ENCODE measurements around the gene MDFIC. TPM values are rescaled to one million over a fixed set of nuclear protein-coding genes. Genes with fewer than 3 reads are reported as not detected.

Gene MDFIC
- total and polyA plus RNA-seq, 2 donors from 2014 or later, result 9.8 to 32.9 TPM

GRCh38 chr7:115040495-115040894, 118.6 kb downstream of the MDFIC start:
- Histone ChIP-seq H3K4me1 (ENCODE audit: control insufficient read depth in 2 of 3, insufficient read depth in 2 of 3, low read depth in 1 of 3, low read length in 3 of 3) (no peaks in the 10 kb centered on the region), H3K27ac (ENCODE audit: low read depth in 2 of 2, low read length in 2 of 2) (no peak overlapping the region), H3K4me3 (ENCODE audit: low read length in 3 of 3) (no peak overlapping the region), H3K27me3 (ENCODE audit: control insufficient read depth, insufficient read depth, low read length) (no peaks in the 10 kb centered on the region), H3K9ac (ENCODE audit: low read length in 3 of 3) (no peak overlapping the region), H3K9me3 (ENCODE audit: control insufficient read depth in 2 of 3, insufficient read depth in 1 of 3, low read length in 3 of 3) (no peaks in the 10 kb centered on the region), H3K36me3 (ENCODE audit: control insufficient read depth in 2 of 3, insufficient read depth in 3 of 3, low read length in 3 of 3) (no peaks in the 10 kb centered on the region)
- no peak for TF ChIP-seq CTCF (IDR thresholded peaks at IDR 0.05; ENCODE audit: borderline replicate concordance, extremely low read depth, insufficient read depth)
- intact Hi-C loops (cut with DNase I), result no loop called here
- DNase-seq (no peak), FAIRE-seq (no peak)

GRCh38 chr7:115042596-115042995, 120.7 kb downstream of the MDFIC start:
- no peak overlapping the region for H3K27ac ChIP-seq (ENCODE audit: low read depth in 2 of 2, low read length in 2 of 2)
- TF ChIP-seq CTCF (IDR thresholded peaks at IDR 0.05; ENCODE audit: borderline replicate concordance, extremely low read depth, insufficient read depth), result no peak
- no peak for DNase-seq
- intact Hi-C loops (cut with DNase I), result no loop called here
- no peaks in the 10 kb centered on the region for H3K9me3 ChIP-seq (ENCODE audit: control insufficient read depth in 2 of 3, insufficient read depth in 1 of 3, low read length in 3 of 3)
- H3K27me3 ChIP-seq (ENCODE audit: control insufficient read depth, insufficient read depth, low read length), result no peaks in the 10 kb centered on the region
- no peaks in the 10 kb centered on the region for H3K36me3 ChIP-seq (ENCODE audit: control insufficient read depth in 2 of 3, insufficient read depth in 3 of 3, low read length in 3 of 3)
- no peak for FAIRE-seq
- H3K9ac ChIP-seq (ENCODE audit: low read length in 3 of 3), result no peak overlapping the region
- H3K4me1 ChIP-seq (ENCODE audit: control insufficient read depth in 2 of 3, insufficient read depth in 2 of 3, low read depth in 1 of 3, low read length in 3 of 3), result no peaks in the 10 kb centered on the region
- no peak overlapping the region for H3K4me3 ChIP-seq (ENCODE audit: low read length in 3 of 3)

GRCh38 chr7:115043605-115044004, 121.7 kb downstream of the MDFIC start:
- Histone ChIP-seq H3K9ac (ENCODE audit: low read length in 3 of 3) (no peak overlapping the region), H3K9me3 (ENCODE audit: control insufficient read depth in 2 of 3, insufficient read depth in 1 of 3, low read length in 3 of 3) (no peaks in the 10 kb centered on the region), H3K4me3 (ENCODE audit: low read length in 3 of 3) (no peak overlapping the region), H3K27me3 (ENCODE audit: control insufficient read depth, insufficient read depth, low read length) (no peaks in the 10 kb centered on the region), H3K27ac (ENCODE audit: low read depth in 2 of 2, low read length in 2 of 2) (no peak overlapping the region), H3K4me1 (ENCODE audit: control insufficient read depth in 2 of 3, insufficient read depth in 2 of 3, low read depth in 1 of 3, low read length in 3 of 3) (no peaks in the 10 kb centered on the region), H3K36me3 (ENCODE audit: control insufficient read depth in 2 of 3, insufficient read depth in 3 of 3, low read length in 3 of 3) (no peaks in the 10 kb centered on the region)
- FAIRE-seq (no peak), DNase-seq (no peak)
- intact Hi-C loops (cut with DNase I), result no loop called here
- no peak for TF ChIP-seq CTCF (IDR thresholded peaks at IDR 0.05; ENCODE audit: borderline replicate concordance, extremely low read depth, insufficient read depth)

- H3K9ac ChIP-seq (ENCODE audit: low read length in 3 of 3), result no peak overlapping the region
- no peak overlapping the region for H3K27ac ChIP-seq (ENCODE audit: low read depth in 2 of 2, low read length in 2 of 2)
- intact Hi-C loops (cut with DNase I), result no loop called here
- H3K9me3 ChIP-seq (ENCODE audit: control insufficient read depth in 2 of 3, insufficient read depth in 1 of 3, low read length in 3 of 3), result no peaks in the 10 kb centered on the region
- no peaks in the 10 kb centered on the region for H3K27me3 ChIP-seq (ENCODE audit: control insufficient read depth, insufficient read depth, low read length)
- no peak overlapping the region for H3K4me3 ChIP-seq (ENCODE audit: low read length in 3 of 3)
- peak; percentile 47 for FAIRE-seq
- no peak for DNase-seq
- TF ChIP-seq CTCF (IDR thresholded peaks at IDR 0.05; ENCODE audit: borderline replicate concordance, extremely low read depth, insufficient read depth), result no peak
- no peaks in the 10 kb centered on the region for H3K4me1 ChIP-seq (ENCODE audit: control insufficient read depth in 2 of 3, insufficient read depth in 2 of 3, low read depth in 1 of 3, low read length in 3 of 3)
- no peaks in the 10 kb centered on the region for H3K36me3 ChIP-seq (ENCODE audit: control insufficient read depth in 2 of 3, insufficient read depth in 3 of 3, low read length in 3 of 3)
Measured at GRCh38 chr7:115044224-115044623, 122.3 kb downstream of the MDFIC start.
